ENCODE data around the gene MSX1. TPM values are rescaled to one million over a fixed set of nuclear protein-coding genes. Genes with fewer than 3 reads are reported as not detected.

The MSX1 gene
- total RNA-seq, 1 experiment from 2014 or later, result not detected

- no peak overlapping the region for H4K8ac ChIP-seq (replicated peaks; ENCODE audit: insufficient read length, low read depth, low read length)
- H3K4ac ChIP-seq (ENCODE audit: low read depth, low read length), result no peak overlapping the region
- no peak overlapping the region for H4K5ac ChIP-seq (ENCODE audit: insufficient read length, low read depth, low read length)
- H2AK5ac ChIP-seq (ENCODE audit: insufficient read length, low read length), result no peak overlapping the region
- H3K27ac ChIP-seq (ENCODE audit: insufficient read length, low read depth, low read length), result no peak overlapping the region
- H3K4me1 ChIP-seq (ENCODE audit: insufficient read depth, low read length), result no peaks in the 10 kb centered on the region
- no peak for TF ChIP-seq CTCF (conservative IDR thresholded peaks at IDR 0.05)
- Mint-ChIP-seq H3K36me3 (ENCODE audit: insufficient read depth in 1 of 3, low read depth in 3 of 3) (no peaks in the 10 kb centered on the region), H3K4me3 (no peak overlapping the region), H3K9me3 (peaks cover 0 to 4% of the 10 kb centered on the region in 2 experiments; a peak in 2 of 5 replicates), H3K27ac (no peak overlapping the region), H3K4me1 (no peaks in the 10 kb centered on the region), H3K27me3 (ENCODE audit: low read depth) (peaks cover 75% of the 10 kb centered on the region)
- no peak overlapping the region for H3K4me2 ChIP-seq (ENCODE audit: insufficient read depth, insufficient read length, low read length)
- no peaks in the 10 kb centered on the region; the same call in 1 of the 2 replicates for H3K27me3 ChIP-seq (ENCODE audit: insufficient read depth, low read length)
- H2BK15ac ChIP-seq (ENCODE audit: low read depth, low read length), result no peak overlapping the region
- DNase-seq, result no peak
- no peak overlapping the region for H3K9ac ChIP-seq (ENCODE audit: extremely low read depth, insufficient read length, low read length)
- H4K91ac ChIP-seq (ENCODE audit: insufficient read length, low read depth, low read length), result no peak overlapping the region
- H3T11ph ChIP-seq (ENCODE audit: low read length), result no peak overlapping the region
- H2BK20ac ChIP-seq (ENCODE audit: low read depth, low read length, poor library complexity, severe bottlenecking), result no peak overlapping the region
- H2BK5ac ChIP-seq (ENCODE audit: insufficient read length, low read length), result no peak overlapping the region
- no peaks in the 10 kb centered on the region for H3K23me2 ChIP-seq (ENCODE audit: insufficient read length, low read depth, low read length, poor library complexity, severe bottlenecking)
- no peak overlapping the region for H3K14ac ChIP-seq (ENCODE audit: insufficient read depth, low read length)
- no peaks in the 10 kb centered on the region for H3K9me3 ChIP-seq (ENCODE audit: control insufficient read depth, low read depth, low read length)
- no peak overlapping the region for H3K18ac ChIP-seq (ENCODE audit: insufficient read length, low read depth, low read length)
- H3K23ac ChIP-seq (ENCODE audit: insufficient read length, low read depth, low read length), result no peak overlapping the region
- H2BK12ac ChIP-seq (ENCODE audit: insufficient read length, low read depth, low read length), result no peak overlapping the region
- H3K56ac ChIP-seq (ENCODE audit: insufficient read length, low read depth, low read length), result no peak overlapping the region
- no peaks in the 10 kb centered on the region for H4K20me1 ChIP-seq (ENCODE audit: control insufficient read depth, insufficient read depth, insufficient read length)
- no peak overlapping the region for H2BK120ac ChIP-seq (ENCODE audit: low read depth, low read length, poor library complexity, severe bottlenecking)
- no CpG with 5 or more reads among the region's 2 CpGs for WGBS (ENCODE audit: extremely low coverage, insufficient read length, low lambda C conversion rate)
- no peaks in the 10 kb centered on the region for H3K79me1 ChIP-seq (ENCODE audit: insufficient read depth, low read depth, low read length, poor library complexity, severe bottlenecking)
- no peak overlapping the region for H2AFZ ChIP-seq (ENCODE audit: low read length)
- no peaks in the 10 kb centered on the region for H3K79me2 ChIP-seq (ENCODE audit: insufficient read depth, low read length)
Measured at GRCh38 chr4:4829837-4830236, 29.6 kb upstream of the MSX1 start.

All from H9 (cell line).